Pulmonary artery endothelial cell (primary cell): ENCODE results near the gene SERINC5. TPM values are rescaled to one million over a fixed set of nuclear protein-coding genes. Genes with fewer than 3 reads are reported as not detected.
"Not testable (repeated sequence)": the region's sequence is repeated elsewhere in the genome, so short reads cannot be mapped to it uniquely, and the experiment has no call there.

Experiments
- DNase-seq: peaks from one replicate; pipeline ENCODE4 v3.0.0-alpha.2; 2011; ENCODE audit warnings: low read depth, low spot score
- total RNA-seq: library from RNA; depleted of rRNA; stranded (reverse); fragments of >200 nt; gene quantifications from 2 replicates; pipeline ENCODE4 v1.2.3, GENCODE V29; 2014

SERINC5 gene
- total RNA-seq, 1 donor from 2014 or later, result 6.3 TPM

GRCh38 chr5:80227979-80228596 lies 27.8 kb downstream of the SERINC5 start:
- no peak for DNase-seq

GRCh38 chr5:80225934-80226326 lies 29.9 kb downstream of the SERINC5 start:
- DNase-seq, result no peak

- no peak for DNase-seq
These were observed 30.5 kb downstream of the SERINC5 start for GRCh38 chr5:80225189-80225933.

- DNase-seq, result no peak
These were observed 32.3 kb downstream of the SERINC5 start for GRCh38 chr5:80223561-80223960.

- no peak for DNase-seq
These were observed 35.5 kb downstream of the SERINC5 start for GRCh38 chr5:80220245-80220897.

GRCh38 chr5:80219391-80219790 lies 36.5 kb downstream of the SERINC5 start:
- DNase-seq, result no peak

GRCh38 chr5:80217667-80218066 lies 38.2 kb downstream of the SERINC5 start:
- no peak for DNase-seq

GRCh38 chr5:80216753-80217596 lies 38.9 kb downstream of the SERINC5 start:
- no peak for DNase-seq

- DNase-seq, result no peak
These were observed 39.8 kb downstream of the SERINC5 start for GRCh38 chr5:80216096-80216495.

- DNase-seq, result no peak
These were observed 40.3 kb downstream of the SERINC5 start for GRCh38 chr5:80215523-80215922.

- DNase-seq, result no peak
These were observed 42.4 kb downstream of the SERINC5 start for GRCh38 chr5:80213466-80213865.

GRCh38 chr5:80212171-80212667 lies 43.6 kb downstream of the SERINC5 start:
- no peak for DNase-seq

GRCh38 chr5:80211327-80211726 lies 44.5 kb downstream of the SERINC5 start:
- DNase-seq, result no peak

GRCh38 chr5:80210014-80210413 lies 45.8 kb downstream of the SERINC5 start:
- DNase-seq, result no peak

- no peak for DNase-seq
These were observed 47.5 kb downstream of the SERINC5 start for GRCh38 chr5:80208381-80208780.

- DNase-seq, result no peak
These were observed 48.0 kb downstream of the SERINC5 start for GRCh38 chr5:80207832-80208231.

GRCh38 chr5:80206282-80206681 lies 49.6 kb downstream of the SERINC5 start:
- no peak for DNase-seq

- DNase-seq, result no peak
These were observed 50.0 kb downstream of the SERINC5 start for GRCh38 chr5:80205846-80206245.

GRCh38 chr5:80204808-80205614 lies 50.8 kb downstream of the SERINC5 start:
- DNase-seq, result peak; percentile 1

- DNase-seq, result not testable (repeated sequence)
These were observed 54.1 kb downstream of the SERINC5 start for GRCh38 chr5:80201763-80202162.

GRCh38 chr5:80198920-80199319 lies 56.9 kb downstream of the SERINC5 start:
- DNase-seq, result no peak
